CD4-positive, alpha-beta T cell (primary cell): ENCODE results near the gene MAGI1. TPM values are rescaled to one million over a fixed set of nuclear protein-coding genes. Genes with fewer than 3 reads are reported as not detected.

Source experiments
- ATAC-seq: fragments of 200-7000 bp; cut with Tn5 transposase; one replicate; pipeline ENCODE4 v1.10.0; 2022; ENCODE audit warnings: mild to moderate bottlenecking; ENCODE audit not compliant: poor library complexity
- CTCF ChIA-PET: fragments of 350-600 bp; sonication (Branson Sonifier 250); formaldehyde crosslinking; loops from one replicate; lab custom pipeline; 2021; ENCODE audit warnings: antibody characterized with exemption, inconsistent platforms; lab: Charles Lee
- POLR2A ChIA-PET: fragments of 350-600 bp; sonication (Branson Sonifier 250); formaldehyde crosslinking; loops from one replicate; lab custom pipeline; 2021; ENCODE audit warnings: antibody characterized with exemption, inconsistent platforms; lab: Charles Lee
- DNase-seq, 14 experiments: peaks; one replicate each; pipeline ENCODE4 v3.0.0-alpha.2; 2013 to 2020; ENCODE audit warnings: mixed read lengths in 2 of 14
- H3K27ac ChIP-seq, 2 donors: one replicate each; pipeline versions ENCODE4 v1.5.1 to v1.7.0; 2013; ENCODE audit warnings: low read length in 2 of 2, low read depth in 1 of 2, mild to moderate bottlenecking in 1 of 2
- H3K27me3 ChIP-seq, 2 experiments: 1 replicate in 1 of 2; 2 replicates in 1 of 2; pipeline versions ENCODE4 v1.6.1 to v1.7.0; 2013; ENCODE audit warnings: low read length in 2 of 2, control low read depth in 1 of 2, mild to moderate bottlenecking in 1 of 2, moderate library complexity in 1 of 2; ENCODE audit not compliant: insufficient read depth in 2 of 2, control insufficient read depth in 1 of 2
- H3K36me3 ChIP-seq: one replicate; pipeline ENCODE4 v1.6.1; 2013; ENCODE audit warnings: low read length, control low read depth; ENCODE audit not compliant: insufficient read depth
- H3K4me1 ChIP-seq: one replicate; pipeline ENCODE4 v1.6.1; 2013; ENCODE audit warnings: low read length, control low read depth; ENCODE audit not compliant: insufficient read depth
- H3K4me3 ChIP-seq: one replicate; pipeline ENCODE4 v1.5.1; 2013; ENCODE audit warnings: mild to moderate bottlenecking, low read length, moderate library complexity
- H3K9me3 ChIP-seq, 2 experiments: 1 replicate in 1 of 2; 2 replicates in 1 of 2; pipeline versions ENCODE4 v1.6.1 to v1.7.0; 2013; ENCODE audit warnings: low read length in 2 of 2, mild to moderate bottlenecking in 2 of 2, control low read depth in 1 of 2, moderate library complexity in 1 of 2; ENCODE audit not compliant: control insufficient read depth in 1 of 2, insufficient read depth in 1 of 2
- H3K27ac Mint-ChIP-seq: one replicate; pipeline ENCODE4 v1.8.0; 2020; ENCODE audit warnings: mixed read lengths
- H3K27me3 Mint-ChIP-seq: one replicate; pipeline ENCODE4 v1.8.0; 2021; ENCODE audit warnings: mixed read lengths
- H3K36me3 Mint-ChIP-seq: one replicate; pipeline ENCODE4 v1.8.0; 2021; ENCODE audit warnings: low read depth, mixed read lengths
- H3K4me1 Mint-ChIP-seq: one replicate; pipeline ENCODE4 v1.8.0; 2021; ENCODE audit warnings: low read depth, mixed read lengths
- H3K4me3 Mint-ChIP-seq: one replicate; pipeline ENCODE4 v1.8.0; 2020; ENCODE audit warnings: mild to moderate bottlenecking, mixed read lengths
- H3K9me3 Mint-ChIP-seq: one replicate; pipeline ENCODE4 v1.8.0; 2020; ENCODE audit warnings: mixed read lengths
- CTCF ChIP-seq: fragments of 200-600 bp; IDR thresholded peaks from one replicate; pipeline ENCODE4 v1.8.0; 2022; ENCODE audit warnings: antibody characterized with exemption, mild to moderate bottlenecking
- intact Hi-C, 2 experiments: fragments of 100-400 bp; cut with DNase I in 1 of 2; cut with micrococcal nuclease in 1 of 2; formaldehyde crosslinking; loops; one replicate each; pipeline versions ENCODE4 v1.15.1 to v1.9.0; 2023 to 2025; cut with DNase I, micrococcal nuclease
- total RNA-seq, 174 experiments: library from RNA in 2 of 174; stranded (reverse) in 2 of 174; gene quantifications; one replicate each; pipeline ENCODE4 v1.2.3 and lab custom pipeline; 2021 to 2026

Gene MAGI1
- total RNA-seq, 2 experiments from 2014 or later: not detected

GRCh38 chr3:65833761-65834505, 204.8 kb downstream of the MAGI1 start:
- no peak for DNase-seq
- no peak for TF ChIP-seq CTCF
- no peaks in the 10 kb centered on the region for H3K9me3 ChIP-seq
- no peaks in the 10 kb centered on the region for H3K36me3 ChIP-seq
- CTCF ChIA-PET: no interaction called here
- Mint-ChIP-seq H3K27ac (no peak overlapping the region), H3K27me3 (no peaks in the 10 kb centered on the region), H3K4me1 (no peaks in the 10 kb centered on the region), H3K36me3 (no peaks in the 10 kb centered on the region), H3K4me3 (no peak overlapping the region), H3K9me3 (peaks cover 6% of the 10 kb centered on the region)
- H3K27ac ChIP-seq: no peak overlapping the region
- intact Hi-C loops: no loop called here
- H3K27me3 ChIP-seq: no peaks in the 10 kb centered on the region
- no peak for ATAC-seq
- H3K4me3 ChIP-seq: no peak overlapping the region
- no peaks in the 10 kb centered on the region for H3K4me1 ChIP-seq
- POLR2A ChIA-PET: no interaction called here

GRCh38 chr3:65831733-65832425, 206.8 kb downstream of the MAGI1 start:
- H3K36me3 Mint-ChIP-seq: no peaks in the 10 kb centered on the region
- Histone ChIP-seq H3K4me1 (no peaks in the 10 kb centered on the region), H3K9me3 (no peaks in the 10 kb centered on the region), H3K27ac (no peak overlapping the region), H3K4me3 (no peak overlapping the region), H3K36me3 (no peaks in the 10 kb centered on the region), H3K27me3 (no peaks in the 10 kb centered on the region)
- no peak overlapping the region for H3K4me3 Mint-ChIP-seq
- no peaks in the 10 kb centered on the region for H3K4me1 Mint-ChIP-seq
- ATAC-seq (no peak), DNase-seq (no peak)
- intact Hi-C loops: no loop called here
- no peak for TF ChIP-seq CTCF
- CTCF ChIA-PET: no interaction called here
- H3K27ac Mint-ChIP-seq: no peak overlapping the region
- POLR2A ChIA-PET: no interaction called here
- H3K27me3 Mint-ChIP-seq: no peaks in the 10 kb centered on the region
- H3K9me3 Mint-ChIP-seq: peaks cover 2% of the 10 kb centered on the region

- Histone ChIP-seq H3K9me3 (no peaks in the 10 kb centered on the region), H3K27ac (no peak overlapping the region), H3K36me3 (no peaks in the 10 kb centered on the region), H3K4me1 (no peaks in the 10 kb centered on the region), H3K27me3 (no peaks in the 10 kb centered on the region), H3K4me3 (no peak overlapping the region)
- H3K9me3 Mint-ChIP-seq: peaks cover 2% of the 10 kb centered on the region
- no peaks in the 10 kb centered on the region for H3K4me1 Mint-ChIP-seq
- ChIA-PET CTCF (no interaction called here), POLR2A (no interaction called here)
- no peak for TF ChIP-seq CTCF
- intact Hi-C loops: no loop called here
- no peak overlapping the region for H3K27ac Mint-ChIP-seq
- no peaks in the 10 kb centered on the region for H3K27me3 Mint-ChIP-seq
- ATAC-seq (no peak), DNase-seq (no peak)
- H3K36me3 Mint-ChIP-seq: no peaks in the 10 kb centered on the region
- H3K4me3 Mint-ChIP-seq: no peak overlapping the region
Observed at GRCh38 chr3:65830948-65831732, 207.6 kb downstream of the MAGI1 start.
